CD4-positive, alpha-beta memory T cell (primary cell): Measurements from ENCODE around the gene HDAC4. TPM values are rescaled to one million over a fixed set of nuclear protein-coding genes. Genes with fewer than 3 reads are reported as not detected.

ENCODE experiments used
- CTCF ChIA-PET: fragments of 350-600 bp; sonication (Branson Sonifier 250); formaldehyde crosslinking; loops from one replicate; lab custom pipeline; 2021; ENCODE audit warnings: inconsistent platforms; ENCODE audit not compliant: partially characterized antibody; lab: Charles Lee
- POLR2A ChIA-PET: fragments of 350-600 bp; sonication (Branson Sonifier 250); formaldehyde crosslinking; loops from one replicate; lab custom pipeline; 2021; ENCODE audit not compliant: partially characterized antibody; lab: Charles Lee
- DNase-seq, 5 donors: peaks; one replicate each; pipeline versions ENCODE4 v3.0.0 to v3.0.0-alpha.2; 2020 to 2022; ENCODE audit warnings: mixed read lengths in 1 of 5
- H3K27ac ChIP-seq: one replicate; pipeline ENCODE4 v1.7.0; 2013; ENCODE audit warnings: low read depth, low read length
- H3K27me3 ChIP-seq: 2 replicates; pipeline ENCODE4 v1.7.0; 2013; ENCODE audit warnings: mild to moderate bottlenecking, low read length, moderate library complexity; ENCODE audit not compliant: insufficient read depth
- H3K36me3 ChIP-seq: 2 replicates; pipeline ENCODE4 v1.7.0; 2013; ENCODE audit warnings: mild to moderate bottlenecking, low read length, moderate library complexity; ENCODE audit not compliant: insufficient read depth
- H3K4me1 ChIP-seq: 2 replicates; pipeline ENCODE4 v1.7.0; 2013; ENCODE audit warnings: mild to moderate bottlenecking, low read length, moderate library complexity; ENCODE audit not compliant: insufficient read depth
- H3K4me3 ChIP-seq, 2 donors: one replicate each; pipeline ENCODE4 v1.7.0; 2013; ENCODE audit warnings: low read length in 2 of 2, mild to moderate bottlenecking in 1 of 2
- H3K9me3 ChIP-seq, 2 donors: one replicate each; pipeline ENCODE4 v1.7.0; 2013; ENCODE audit warnings: low read length in 2 of 2, control low read depth in 1 of 2; ENCODE audit not compliant: control insufficient read depth in 1 of 2
- H3K27ac Mint-ChIP-seq, 7 donors: one replicate each; pipeline ENCODE4 v1.8.0; 2020 to 2021; ENCODE audit warnings: mixed read lengths in 7 of 7, mild to moderate bottlenecking in 6 of 7, inconsistent platforms in 3 of 7, moderate library complexity in 3 of 7
- H3K27me3 Mint-ChIP-seq, 2 donors: one replicate each; pipeline ENCODE4 v1.8.0; 2020 to 2021; ENCODE audit warnings: mixed read lengths in 2 of 2
- H3K36me3 Mint-ChIP-seq, 2 donors: one replicate each; pipeline ENCODE4 v1.8.0; 2020 to 2021; ENCODE audit warnings: mixed read lengths in 2 of 2, inconsistent platforms in 1 of 2, mild to moderate bottlenecking in 1 of 2
- H3K4me1 Mint-ChIP-seq, 4 donors: one replicate each; pipeline ENCODE4 v1.8.0; 2020 to 2021; ENCODE audit warnings: mixed read lengths in 4 of 4, mild to moderate bottlenecking in 1 of 4
- H3K4me3 Mint-ChIP-seq, 8 donors: one replicate each; pipeline ENCODE4 v1.8.0; 2020 to 2021; ENCODE audit warnings: mixed read lengths in 8 of 8, mild to moderate bottlenecking in 7 of 8, moderate library complexity in 6 of 8, inconsistent platforms in 3 of 8
- H3K9me3 Mint-ChIP-seq, 8 donors: one replicate each; pipeline ENCODE4 v1.8.0; 2020 to 2021; ENCODE audit warnings: mixed read lengths in 8 of 8, mild to moderate bottlenecking in 5 of 8, inconsistent platforms in 3 of 8, moderate library complexity in 1 of 8
- intact Hi-C: fragments of 100-400 bp; cut with micrococcal nuclease; formaldehyde crosslinking; loops from one replicate; pipeline ENCODE4 v1.15.1; 2023
- polyA plus RNA-seq, 2 donors: library from polyadenylated mRNA; unstranded; fragments of 300-500 nt; fragmentation: Illumina TruSeq; gene quantifications; one replicate each; pipeline ENCODE4 v1.2.3, GENCODE V29; 2021
- total RNA-seq, 2 experiments: library from RNA; stranded (reverse); gene quantifications; one replicate each; pipeline ENCODE4 v1.2.3, GENCODE V29; 2021

Gene HDAC4
- total and polyA plus RNA-seq, 4 experiments from 2014 or later: 1.4 to 59.7 (median 30.4) TPM

DNA sequence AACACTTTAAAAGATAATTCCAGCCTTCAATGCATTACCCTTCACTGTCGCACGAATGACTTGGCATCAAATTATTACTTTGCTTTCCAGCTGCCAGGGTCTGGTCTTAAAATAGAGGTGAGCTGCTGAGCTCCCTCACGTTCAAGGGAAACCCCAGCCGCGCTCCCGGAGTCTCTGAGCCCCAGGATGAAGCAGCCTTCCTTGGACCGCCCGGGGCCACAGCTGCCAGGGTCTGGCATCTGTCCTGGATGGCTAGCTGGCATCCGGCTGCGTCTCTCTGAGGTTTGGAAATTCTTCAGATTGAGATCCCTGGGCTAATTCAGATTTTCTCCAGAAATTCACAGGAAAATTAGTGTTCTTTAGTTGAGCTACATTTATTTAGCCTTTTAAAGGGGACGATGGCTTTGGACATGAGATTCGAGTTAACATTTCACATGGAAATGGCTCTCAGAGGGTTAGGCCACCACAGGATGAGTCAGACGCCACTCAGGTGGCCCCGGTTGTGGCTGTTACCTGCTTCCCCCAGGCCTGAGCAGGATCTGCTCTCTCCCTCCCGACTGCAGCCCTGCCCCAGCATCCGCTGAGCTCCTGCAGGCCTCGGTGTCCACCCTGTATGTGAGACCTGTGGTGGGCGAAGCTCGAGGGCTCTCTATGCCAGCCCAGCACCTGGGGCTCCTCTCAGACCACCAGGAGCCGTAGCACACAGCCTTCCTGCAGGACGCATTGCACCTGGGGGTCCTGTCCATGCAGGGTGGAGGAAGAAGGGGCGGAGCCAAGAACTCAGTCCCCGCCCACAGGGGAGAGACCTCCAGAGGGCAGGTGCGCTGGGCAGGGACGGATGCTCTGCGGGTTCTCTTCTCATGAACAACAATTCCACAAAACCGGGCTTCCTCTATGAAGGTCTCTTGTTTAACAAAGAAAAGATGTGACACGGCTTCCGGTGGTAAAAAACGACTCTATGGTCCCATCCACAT, 297.4 kb downstream of the HDAC4 start:
- POLR2A ChIA-PET: no interaction called here
- Mint-ChIP-seq H3K4me3 (no peak overlapping the region), H3K27me3 (no peaks in the 10 kb centered on the region), H3K27ac (peak overlapping the region in 1 of 7 donors; percentile 29), H3K4me1 (peaks cover 0 to 2% (median 0%) of the 10 kb centered on the region in 4 donors), H3K36me3 (peaks cover 27 to 50% of the 10 kb centered on the region in 2 donors), H3K9me3 (peaks cover 0 to 2% (median 0%) of the 10 kb centered on the region in 8 donors)
- intact Hi-C loops: no loop called here
- Histone ChIP-seq H3K9me3 (no peaks in the 10 kb centered on the region), H3K4me1 (no peaks in the 10 kb centered on the region), H3K27ac (no peak overlapping the region), H3K36me3 (peaks cover 43% of the 10 kb centered on the region), H3K4me3 (no peak overlapping the region), H3K27me3 (no peaks in the 10 kb centered on the region)
- CTCF ChIA-PET: no interaction called here
- no peak for DNase-seq

DNA sequence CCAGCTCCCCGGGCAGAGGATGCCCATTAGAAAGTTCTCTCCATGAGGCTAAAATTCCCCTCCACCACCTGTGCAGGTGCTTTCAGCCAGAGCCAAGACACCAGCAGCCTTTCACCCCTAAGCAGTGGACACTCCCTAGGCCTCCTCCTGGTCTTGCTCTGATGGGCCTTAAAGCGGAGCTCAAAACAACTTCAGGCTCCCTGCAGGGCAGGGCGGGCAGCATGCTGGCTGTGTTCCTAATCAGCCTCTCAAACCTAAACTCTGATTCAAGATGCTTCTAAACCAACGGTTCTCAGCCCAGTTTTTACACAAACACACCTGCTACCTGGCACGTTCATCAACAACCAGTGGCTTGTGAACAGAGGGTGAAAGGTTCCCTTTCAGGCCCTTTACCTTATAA, 298.6 kb downstream of the HDAC4 start:
- peak overlapping the region in 2 of 7 donors; percentile 10 to 36 for H3K27ac Mint-ChIP-seq
- H3K27me3 Mint-ChIP-seq: no peaks in the 10 kb centered on the region
- H3K4me3 Mint-ChIP-seq: no peak overlapping the region
- POLR2A ChIA-PET: no interaction called here
- Histone ChIP-seq H3K27ac (no peak overlapping the region), H3K27me3 (no peaks in the 10 kb centered on the region), H3K4me3 (no peak overlapping the region), H3K4me1 (no peaks in the 10 kb centered on the region), H3K36me3 (peaks cover 34% of the 10 kb centered on the region), H3K9me3 (no peaks in the 10 kb centered on the region)
- H3K36me3 Mint-ChIP-seq: peaks cover 26 to 54% of the 10 kb centered on the region in 2 donors
- CTCF ChIA-PET: no interaction called here
- no peak for DNase-seq
- intact Hi-C loops: no loop called here
- peaks cover 0 to 2% (median 0%) of the 10 kb centered on the region in 8 donors for H3K9me3 Mint-ChIP-seq
- peaks cover 0 to 2% (median 0%) of the 10 kb centered on the region in 4 donors for H3K4me1 Mint-ChIP-seq

DNA sequence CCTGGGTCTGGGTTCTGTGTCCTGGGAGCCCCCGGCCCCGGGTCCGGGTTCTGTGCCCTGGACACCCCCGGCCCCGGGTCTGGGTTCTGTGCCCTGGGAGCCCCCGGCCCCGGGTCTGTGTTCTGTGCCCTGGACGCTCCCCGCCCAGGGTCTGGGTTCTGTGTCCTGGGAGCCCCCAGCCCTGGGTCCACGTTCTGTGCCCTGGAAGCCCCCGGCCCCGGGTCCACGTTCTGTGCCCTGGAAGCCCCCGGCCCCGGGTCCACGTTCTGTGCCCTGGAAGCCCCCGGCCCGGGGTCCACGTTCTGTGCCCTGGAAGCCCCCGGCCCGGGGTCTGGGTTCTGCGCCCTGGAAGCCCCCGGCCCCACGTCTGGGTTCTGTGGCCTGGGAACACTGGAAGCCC, 299.0 kb downstream of the HDAC4 start:
- no peak for DNase-seq
- Histone ChIP-seq H3K9me3 (no peaks in the 10 kb centered on the region), H3K27ac (no peak overlapping the region), H3K4me1 (no peaks in the 10 kb centered on the region), H3K27me3 (no peaks in the 10 kb centered on the region), H3K4me3 (no peak overlapping the region), H3K36me3 (peaks cover 31% of the 10 kb centered on the region)
- H3K4me1 Mint-ChIP-seq: peaks cover 0 to 2% (median 0%) of the 10 kb centered on the region in 4 donors
- ChIA-PET CTCF (no interaction called here), POLR2A (no interaction called here)
- peaks cover 26 to 51% of the 10 kb centered on the region in 2 donors for H3K36me3 Mint-ChIP-seq
- H3K27ac Mint-ChIP-seq: no peak overlapping the region
- H3K27me3 Mint-ChIP-seq: no peaks in the 10 kb centered on the region
- intact Hi-C loops: no loop called here
- H3K4me3 Mint-ChIP-seq: no peak overlapping the region
- H3K9me3 Mint-ChIP-seq: peaks cover 0 to 2% (median 0%) of the 10 kb centered on the region in 8 donors

DNA sequence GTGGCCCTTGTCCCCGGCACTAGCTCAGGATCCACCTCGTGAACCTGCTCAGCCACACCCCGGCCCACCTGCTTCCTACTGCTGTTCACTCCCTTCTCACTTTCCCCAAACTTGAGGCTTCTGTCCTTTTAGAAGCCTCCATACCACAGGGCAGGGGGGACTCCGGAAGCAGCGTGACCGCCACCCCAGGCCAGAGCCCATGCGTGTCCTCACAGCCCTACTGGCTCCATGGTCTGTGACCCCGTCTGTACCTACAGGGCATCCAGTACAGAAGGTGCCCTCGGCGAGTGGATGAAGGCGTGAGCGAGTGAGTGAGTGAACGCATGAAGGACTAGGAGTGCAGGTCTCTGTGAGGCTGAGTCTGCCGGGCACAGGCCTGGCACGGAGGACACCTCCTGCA, 299.7 kb downstream of the HDAC4 start:
- Mint-ChIP-seq H3K27ac (peak overlapping the region in 1 of 7 donors; percentile 17), H3K9me3 (peaks cover 0 to 2% (median 0%) of the 10 kb centered on the region in 8 donors), H3K4me1 (peaks cover 0 to 2% (median 0%) of the 10 kb centered on the region in 4 donors), H3K4me3 (no peak overlapping the region), H3K27me3 (no peaks in the 10 kb centered on the region), H3K36me3 (peaks cover 26 to 48% of the 10 kb centered on the region in 2 donors)
- H3K27me3 ChIP-seq: no peaks in the 10 kb centered on the region
- ChIA-PET CTCF (no interaction called here), POLR2A (no interaction called here)
- no peaks in the 10 kb centered on the region for H3K9me3 ChIP-seq
- no peak overlapping the region for H3K4me3 ChIP-seq
- intact Hi-C loops: no loop called here
- H3K27ac ChIP-seq: no peak overlapping the region
- DNase-seq: no peak
- H3K4me1 ChIP-seq: no peaks in the 10 kb centered on the region
- H3K36me3 ChIP-seq: peaks cover 28% of the 10 kb centered on the region

DNA sequence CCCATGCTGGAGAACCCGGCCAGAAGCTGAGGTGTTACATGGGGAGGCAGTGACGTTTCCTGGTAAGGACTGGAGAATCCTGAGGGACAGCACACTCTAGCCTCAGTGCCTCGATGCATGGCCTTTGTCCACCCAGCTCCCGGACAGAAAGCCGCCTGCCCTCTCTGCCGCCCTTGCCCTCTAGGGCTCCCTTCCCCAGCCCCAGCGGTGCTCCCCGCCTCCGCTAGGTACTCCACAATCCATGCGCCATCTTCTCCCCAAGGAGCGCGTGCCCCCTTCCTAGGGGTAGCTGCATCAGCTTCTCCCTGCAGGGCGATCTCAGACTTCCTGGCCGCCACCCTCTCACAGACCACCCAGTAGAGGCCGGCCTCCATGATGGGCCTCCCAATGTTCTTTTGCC, 301.3 kb downstream of the HDAC4 start:
- ChIA-PET CTCF (no interaction called here), POLR2A (no interaction called here)
- Mint-ChIP-seq H3K4me3 (no peak overlapping the region), H3K36me3 (peaks cover 22 to 49% of the 10 kb centered on the region in 2 donors), H3K4me1 (peaks cover 0 to 2% (median 0%) of the 10 kb centered on the region in 4 donors), H3K9me3 (peaks cover 0 to 1% (median 0%) of the 10 kb centered on the region in 8 donors), H3K27me3 (no peaks in the 10 kb centered on the region), H3K27ac (no peak overlapping the region)
- Histone ChIP-seq H3K9me3 (no peaks in the 10 kb centered on the region), H3K4me3 (no peak overlapping the region), H3K27ac (no peak overlapping the region), H3K27me3 (no peaks in the 10 kb centered on the region), H3K36me3 (peaks cover 23% of the 10 kb centered on the region), H3K4me1 (no peaks in the 10 kb centered on the region)
- DNase-seq: no peak
- intact Hi-C loops: no loop called here

DNA sequence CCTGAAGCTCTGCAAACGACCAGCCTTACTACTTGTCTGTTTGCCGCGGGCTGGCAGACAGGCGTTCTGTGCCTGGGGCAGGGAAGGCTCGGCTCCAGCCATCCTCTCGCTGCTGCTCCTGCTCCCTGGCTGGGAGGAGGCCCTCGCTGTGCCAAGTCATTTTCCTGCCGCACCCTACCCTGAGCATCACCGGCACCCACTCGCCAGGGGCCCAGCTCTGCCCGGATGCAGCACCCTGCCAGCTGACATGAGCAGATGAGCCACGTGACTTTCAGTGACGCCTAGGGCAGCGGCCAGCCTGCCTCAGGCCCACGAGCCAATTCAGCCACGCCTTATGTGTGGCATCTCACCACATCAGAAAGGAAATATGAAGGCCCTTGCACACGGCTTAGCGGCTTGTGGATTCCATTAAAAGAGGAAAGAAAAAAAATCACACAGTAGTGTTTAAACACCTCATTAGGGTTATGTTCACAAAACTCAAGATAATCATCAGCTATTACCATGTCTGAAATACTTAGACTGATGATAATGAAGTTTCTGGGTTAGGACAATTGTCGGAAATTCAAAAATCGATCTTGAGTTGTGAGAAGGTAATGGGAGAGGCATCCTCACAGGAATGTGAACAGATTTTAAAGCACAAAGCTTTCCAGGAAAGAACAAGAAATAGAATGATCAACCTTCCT, 302.4 kb downstream of the HDAC4 start:
- ChIA-PET POLR2A (no interaction called here), CTCF (no interaction called here)
- Mint-ChIP-seq H3K27ac (peak overlapping the region in 2 of 7 donors; percentile 41 to 57), H3K27me3 (no peaks in the 10 kb centered on the region), H3K4me3 (no peak overlapping the region), H3K4me1 (peaks cover 0 to 2% (median 0%) of the 10 kb centered on the region in 4 donors), H3K9me3 (peaks cover 0 to 1% (median 0%) of the 10 kb centered on the region in 8 donors), H3K36me3 (peaks cover 19 to 51% of the 10 kb centered on the region in 2 donors)
- peaks cover 19% of the 10 kb centered on the region for H3K36me3 ChIP-seq
- no peak for DNase-seq
- H3K9me3 ChIP-seq: no peaks in the 10 kb centered on the region
- no peak overlapping the region for H3K4me3 ChIP-seq
- no peaks in the 10 kb centered on the region for H3K4me1 ChIP-seq
- intact Hi-C loops: no loop called here
- H3K27ac ChIP-seq: no peak overlapping the region
- no peaks in the 10 kb centered on the region for H3K27me3 ChIP-seq

GRCh38 chr2:239097428-239097696, 303.5 kb downstream of the HDAC4 start:
- Histone ChIP-seq H3K4me3 (no peak overlapping the region), H3K27ac (no peak overlapping the region), H3K9me3 (no peaks in the 10 kb centered on the region), H3K4me1 (no peaks in the 10 kb centered on the region), H3K36me3 (peaks cover 11% of the 10 kb centered on the region), H3K27me3 (no peaks in the 10 kb centered on the region)
- Mint-ChIP-seq H3K4me1 (peaks cover 0 to 2% (median 0%) of the 10 kb centered on the region in 4 donors), H3K4me3 (peak overlapping the region in 1 of 8 donors; percentile 29), H3K27ac (no peak overlapping the region), H3K9me3 (peaks cover 0 to 1% (median 0%) of the 10 kb centered on the region in 8 donors), H3K36me3 (peaks cover 15 to 46% of the 10 kb centered on the region in 2 donors), H3K27me3 (no peaks in the 10 kb centered on the region)
- POLR2A ChIA-PET: no interaction called here
- DNase-seq: no peak
- intact Hi-C loops: no loop called here
- CTCF ChIA-PET: no interaction called here
